Activated naive CD4-positive, alpha-beta T cell treated with anti-CD3 and anti-CD28 coated beads for 36 hours (primary cell): Measurements from ENCODE around the gene EHBP1. TPM values are rescaled to one million over a fixed set of nuclear protein-coding genes. Genes with fewer than 3 reads are reported as not detected.

Experiments used
- CTCF ChIA-PET: fragments of 350-600 bp; sonication (Branson Sonifier 250); formaldehyde crosslinking; loops from one replicate; lab custom pipeline; 2021; ENCODE audit warnings: antibody characterized with exemption; lab: Charles Lee
- DNase-seq: peaks from one replicate; pipeline ENCODE4 v3.0.0-alpha.2; 2020
- H3K27ac Mint-ChIP-seq: one replicate; pipeline ENCODE4 v1.8.0; 2021; ENCODE audit warnings: mild to moderate bottlenecking, mixed read lengths
- H3K27me3 Mint-ChIP-seq: one replicate; pipeline ENCODE4 v1.8.0; 2021; ENCODE audit warnings: low read depth, mixed read lengths
- H3K36me3 Mint-ChIP-seq: one replicate; pipeline ENCODE4 v1.8.0; 2021; ENCODE audit warnings: low read depth, mixed read lengths
- H3K4me1 Mint-ChIP-seq: one replicate; pipeline ENCODE4 v1.8.0; 2021; ENCODE audit warnings: low read depth, mixed read lengths
- H3K4me3 Mint-ChIP-seq: one replicate; pipeline ENCODE4 v1.8.0; 2021; ENCODE audit warnings: mild to moderate bottlenecking, moderate library complexity, mixed read lengths
- H3K9me3 Mint-ChIP-seq: one replicate; pipeline ENCODE4 v1.8.0; 2021; ENCODE audit warnings: mixed read lengths
- intact Hi-C: fragments of 100-400 bp; cut with micrococcal nuclease; formaldehyde crosslinking; loops from one replicate; pipeline ENCODE4 v1.15.1; 2023
- total RNA-seq, 2 experiments: library from RNA; stranded (reverse); gene quantifications; one replicate each; pipeline ENCODE4 v1.2.3, GENCODE V29; 2021

EHBP1 gene
- total RNA-seq, 2 experiments from 2014 or later, result 17.4 to 17.5 TPM

GRCh38 chr2:62856228-62857040 lies 150.9 kb downstream of the EHBP1 start:
- no peak for DNase-seq
- CTCF ChIA-PET, result interaction anchor here (0.6 kb wide), 1 partner anchor 570 kb away, joined by 3 read pairs; no protein-coding TSS in a partner anchor
- Mint-ChIP-seq H3K9me3 (no peaks in the 10 kb centered on the region), H3K36me3 (peaks cover 13% of the 10 kb centered on the region), H3K27me3 (no peaks in the 10 kb centered on the region), H3K4me3 (no peak overlapping the region), H3K27ac (no peak overlapping the region), H3K4me1 (no peaks in the 10 kb centered on the region)
- intact Hi-C loops, result no loop called here

GRCh38 chr2:62857139-62857931 lies 151.8 kb downstream of the EHBP1 start:
- no peak overlapping the region for H3K27ac Mint-ChIP-seq
- CTCF ChIA-PET, result no interaction called here
- H3K27me3 Mint-ChIP-seq, result no peaks in the 10 kb centered on the region
- H3K4me1 Mint-ChIP-seq, result no peaks in the 10 kb centered on the region
- no peak overlapping the region for H3K4me3 Mint-ChIP-seq
- H3K9me3 Mint-ChIP-seq, result no peaks in the 10 kb centered on the region
- intact Hi-C loops, result no loop called here
- peaks cover 17% of the 10 kb centered on the region for H3K36me3 Mint-ChIP-seq
- no peak for DNase-seq

- Mint-ChIP-seq H3K27ac (no peak overlapping the region), H3K9me3 (no peaks in the 10 kb centered on the region), H3K27me3 (no peaks in the 10 kb centered on the region), H3K4me3 (no peak overlapping the region), H3K36me3 (peaks cover 14% of the 10 kb centered on the region), H3K4me1 (no peaks in the 10 kb centered on the region)
- no peak for DNase-seq
- intact Hi-C loops, result no loop called here
- CTCF ChIA-PET, result no interaction called here
Measured at GRCh38 chr2:62858231-62858832, 152.8 kb downstream of the EHBP1 start.

GRCh38 chr2:62868947-62869346 lies 163.4 kb downstream of the EHBP1 start:
- Mint-ChIP-seq H3K9me3 (peaks cover 17% of the 10 kb centered on the region), H3K4me1 (no peaks in the 10 kb centered on the region), H3K27me3 (no peaks in the 10 kb centered on the region), H3K27ac (no peak overlapping the region), H3K4me3 (no peak overlapping the region), H3K36me3 (peaks cover 56% of the 10 kb centered on the region)
- CTCF ChIA-PET, result no interaction called here
- intact Hi-C loops, result no loop called here
- no peak for DNase-seq

- DNase-seq, result no peak
- CTCF ChIA-PET, result no interaction called here
- H3K36me3 Mint-ChIP-seq, result peaks cover 64% of the 10 kb centered on the region
- no peaks in the 10 kb centered on the region for H3K4me1 Mint-ChIP-seq
- no peaks in the 10 kb centered on the region for H3K27me3 Mint-ChIP-seq
- H3K9me3 Mint-ChIP-seq, result peaks cover 18% of the 10 kb centered on the region
- intact Hi-C loops, result no loop called here
- H3K27ac Mint-ChIP-seq, result no peak overlapping the region
- no peak overlapping the region for H3K4me3 Mint-ChIP-seq
Measured at GRCh38 chr2:62870966-62871365, 165.5 kb downstream of the EHBP1 start.

GRCh38 chr2:62871506-62871905 lies 166.0 kb downstream of the EHBP1 start:
- Mint-ChIP-seq H3K27me3 (no peaks in the 10 kb centered on the region), H3K4me3 (no peak overlapping the region), H3K4me1 (no peaks in the 10 kb centered on the region), H3K36me3 (peaks cover 64% of the 10 kb centered on the region), H3K9me3 (peaks cover 18% of the 10 kb centered on the region), H3K27ac (no peak overlapping the region)
- DNase-seq, result no peak
- intact Hi-C loops, result no loop called here
- CTCF ChIA-PET, result no interaction called here

- H3K27me3 Mint-ChIP-seq, result no peaks in the 10 kb centered on the region
- H3K36me3 Mint-ChIP-seq, result peaks cover 73% of the 10 kb centered on the region
- no peak for DNase-seq
- peaks cover 25% of the 10 kb centered on the region for H3K9me3 Mint-ChIP-seq
- CTCF ChIA-PET, result no interaction called here
- no peaks in the 10 kb centered on the region for H3K4me1 Mint-ChIP-seq
- no peak overlapping the region for H3K27ac Mint-ChIP-seq
- no peak overlapping the region for H3K4me3 Mint-ChIP-seq
- intact Hi-C loops, result no loop called here
Measured at GRCh38 chr2:62873603-62874002, 168.1 kb downstream of the EHBP1 start.

GRCh38 chr2:62874881-62875383 lies 169.4 kb downstream of the EHBP1 start:
- H3K36me3 Mint-ChIP-seq, result peaks cover 74% of the 10 kb centered on the region
- no peak for DNase-seq
- CTCF ChIA-PET, result no interaction called here
- H3K4me1 Mint-ChIP-seq, result no peaks in the 10 kb centered on the region
- H3K9me3 Mint-ChIP-seq, result peaks cover 29% of the 10 kb centered on the region
- no peak overlapping the region for H3K4me3 Mint-ChIP-seq
- intact Hi-C loops, result no loop called here
- no peak overlapping the region for H3K27ac Mint-ChIP-seq
- no peaks in the 10 kb centered on the region for H3K27me3 Mint-ChIP-seq

GRCh38 chr2:62881162-62881795 lies 175.8 kb downstream of the EHBP1 start:
- Mint-ChIP-seq H3K27me3 (no peaks in the 10 kb centered on the region), H3K9me3 (peaks cover 15% of the 10 kb centered on the region), H3K36me3 (peaks cover 43% of the 10 kb centered on the region), H3K4me1 (no peaks in the 10 kb centered on the region), H3K4me3 (no peak overlapping the region), H3K27ac (no peak overlapping the region)
- intact Hi-C loops, result no loop called here
- CTCF ChIA-PET, result no interaction called here
- no peak for DNase-seq

GRCh38 chr2:62883629-62884028 lies 178.1 kb downstream of the EHBP1 start:
- H3K9me3 Mint-ChIP-seq, result peaks cover 8% of the 10 kb centered on the region
- no peaks in the 10 kb centered on the region for H3K4me1 Mint-ChIP-seq
- intact Hi-C loops, result no loop called here
- CTCF ChIA-PET, result no interaction called here
- H3K27ac Mint-ChIP-seq, result no peak overlapping the region
- no peaks in the 10 kb centered on the region for H3K27me3 Mint-ChIP-seq
- H3K4me3 Mint-ChIP-seq, result no peak overlapping the region
- peaks cover 24% of the 10 kb centered on the region for H3K36me3 Mint-ChIP-seq
- no peak for DNase-seq

- intact Hi-C loops, result no loop called here
- Mint-ChIP-seq H3K36me3 (peaks cover 22% of the 10 kb centered on the region), H3K4me3 (no peak overlapping the region), H3K27me3 (no peaks in the 10 kb centered on the region), H3K4me1 (no peaks in the 10 kb centered on the region), H3K27ac (no peak overlapping the region), H3K9me3 (peaks cover 7% of the 10 kb centered on the region)
- CTCF ChIA-PET, result no interaction called here
- no peak for DNase-seq
Measured at GRCh38 chr2:62884086-62884485, 178.6 kb downstream of the EHBP1 start.

GRCh38 chr2:62884514-62884913 lies 179.0 kb downstream of the EHBP1 start:
- H3K9me3 Mint-ChIP-seq, result peaks cover 6% of the 10 kb centered on the region
- no peak overlapping the region for H3K27ac Mint-ChIP-seq
- H3K27me3 Mint-ChIP-seq, result no peaks in the 10 kb centered on the region
- no peak overlapping the region for H3K4me3 Mint-ChIP-seq
- no peak for DNase-seq
- peaks cover 19% of the 10 kb centered on the region for H3K36me3 Mint-ChIP-seq
- CTCF ChIA-PET, result no interaction called here
- intact Hi-C loops, result no loop called here
- H3K4me1 Mint-ChIP-seq, result no peaks in the 10 kb centered on the region
